ENCODE measurements around the gene DNAI2.

- TF ChIP-seq POLR2A (IDR thresholded peaks at IDR 0.05; ENCODE audit: low read depth, low read length): no peak
- TF ChIP-seq POLR2AphosphoS5 (IDR thresholded peaks at IDR 0.05; ENCODE audit: low read depth, low read length): no peak
Observed at GRCh38 chr17:74299226-74300009, 25.4 kb downstream of the DNAI2 start.
